Measurements from ENCODE around the gene AOPEP. TPM values are rescaled to one million over a fixed set of nuclear protein-coding genes. Genes with fewer than 3 reads are reported as not detected.

The AOPEP gene
- polyA plus RNA-seq, 1 experiment, result 40.0 TPM

DNA sequence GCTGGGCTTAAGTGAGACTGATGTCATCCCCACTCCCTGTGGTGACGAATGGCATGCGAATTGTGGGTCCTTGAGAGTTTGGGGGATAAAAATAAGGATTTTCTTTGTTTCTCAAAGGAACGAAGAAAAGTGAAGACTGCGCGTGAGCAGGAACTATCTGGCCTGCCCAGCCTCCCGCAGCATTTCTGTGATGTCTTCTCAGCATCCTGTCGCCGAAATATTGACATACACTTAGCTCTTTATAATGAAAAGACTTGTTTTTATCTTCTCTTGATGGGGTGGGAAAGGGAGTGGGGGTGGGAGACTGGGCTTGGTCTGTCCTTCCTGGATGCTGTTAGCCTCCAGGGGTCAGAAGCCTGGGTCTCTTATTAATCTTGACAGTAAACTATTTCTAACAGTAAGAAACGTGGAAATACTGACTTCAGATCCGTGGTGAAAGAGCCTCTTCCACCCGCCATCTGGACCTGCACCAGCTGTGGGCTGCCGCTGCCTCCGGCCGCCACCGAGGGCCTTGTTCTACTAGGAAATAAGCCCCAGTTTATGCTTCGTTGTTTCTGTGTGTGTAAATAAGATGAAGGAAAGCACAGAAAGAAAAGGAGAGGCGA lies 351.4 kb downstream of the AOPEP start:
- ChIA-PET POLR2A (no interaction called here), CTCF (interaction anchor here (0.6 to 1.4 kb wide), 5 partner anchors 54 to 380 kb away, joined by 3 to 6 read pairs (median 3); no protein-coding TSS in a partner anchor)
- no peak for DNase-seq (ENCODE audit: low read depth, low spot score)
- H3K27ac ChIP-seq (ENCODE audit: low read depth, low read length), result no peak overlapping the region
- TF ChIP-seq, protein P1, sequence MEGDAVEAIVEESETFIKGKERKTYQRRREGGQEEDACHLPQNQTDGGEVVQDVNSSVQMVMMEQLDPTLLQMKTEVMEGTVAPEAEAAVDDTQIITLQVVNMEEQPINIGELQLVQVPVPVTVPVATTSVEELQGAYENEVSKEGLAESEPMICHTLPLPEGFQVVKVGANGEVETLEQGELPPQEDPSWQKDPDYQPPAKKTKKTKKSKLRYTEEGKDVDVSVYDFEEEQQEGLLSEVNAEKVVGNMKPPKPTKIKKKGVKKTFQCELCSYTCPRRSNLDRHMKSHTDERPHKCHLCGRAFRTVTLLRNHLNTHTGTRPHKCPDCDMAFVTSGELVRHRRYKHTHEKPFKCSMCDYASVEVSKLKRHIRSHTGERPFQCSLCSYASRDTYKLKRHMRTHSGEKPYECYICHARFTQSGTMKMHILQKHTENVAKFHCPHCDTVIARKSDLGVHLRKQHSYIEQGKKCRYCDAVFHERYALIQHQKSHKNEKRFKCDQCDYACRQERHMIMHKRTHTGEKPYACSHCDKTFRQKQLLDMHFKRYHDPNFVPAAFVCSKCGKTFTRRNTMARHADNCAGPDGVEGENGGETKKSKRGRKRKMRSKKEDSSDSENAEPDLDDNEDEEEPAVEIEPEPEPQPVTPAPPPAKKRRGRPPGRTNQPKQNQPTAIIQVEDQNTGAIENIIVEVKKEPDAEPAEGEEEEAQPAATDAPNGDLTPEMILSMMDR (IDR thresholded peaks at IDR 0.05; ENCODE audit: low read depth, low read length), result no peak
- no peak overlapping the region for H3K4me3 ChIP-seq (ENCODE audit: low read depth, low read length)
- no peaks in the 10 kb centered on the region for H3K27me3 ChIP-seq (ENCODE audit: control insufficient read depth, insufficient read depth, low read length)
- H3K9me3 ChIP-seq (ENCODE audit: control insufficient read depth, insufficient read depth, low read length), result no peaks in the 10 kb centered on the region; the same call in 1 of the 2 replicates

DNA sequence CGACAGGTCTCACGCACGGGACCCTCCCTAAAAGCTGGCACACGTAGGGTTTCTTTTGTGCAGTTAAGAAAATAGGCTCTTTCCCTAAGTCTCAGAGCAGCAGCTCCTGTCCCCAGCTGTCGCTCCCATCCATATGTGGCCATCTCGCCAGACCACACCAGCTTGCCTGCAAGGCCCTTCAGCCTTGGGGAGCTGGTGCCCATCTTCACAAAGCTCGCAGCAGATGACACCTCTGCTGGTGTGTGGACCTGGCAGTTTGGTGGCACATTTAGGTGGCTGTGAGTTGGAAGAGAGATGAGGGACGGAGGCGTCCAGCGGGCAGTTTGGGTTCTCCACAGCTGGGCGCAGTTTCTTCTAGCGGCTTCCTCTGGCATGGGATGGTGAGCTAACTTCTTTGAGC lies 352.0 kb downstream of the AOPEP start:
- TF ChIP-seq, protein P1 (IDR thresholded peaks at IDR 0.05; ENCODE audit: low read depth, low read length), result no peak
- no peaks in the 10 kb centered on the region; the same call in 1 of the 2 replicates for H3K9me3 ChIP-seq (ENCODE audit: control insufficient read depth, insufficient read depth, low read length)
- no peaks in the 10 kb centered on the region for H3K27me3 ChIP-seq (ENCODE audit: control insufficient read depth, insufficient read depth, low read length)
- no peak for DNase-seq (ENCODE audit: low read depth, low spot score)
- H3K4me3 ChIP-seq (ENCODE audit: low read depth, low read length), result no peak overlapping the region
- no peak overlapping the region for H3K27ac ChIP-seq (ENCODE audit: low read depth, low read length)
- ChIA-PET POLR2A (no interaction called here), CTCF (interaction anchor here (1.4 kb wide), 1 partner anchor 53 kb away, joined by 3 read pairs; no protein-coding TSS in a partner anchor)

DNA sequence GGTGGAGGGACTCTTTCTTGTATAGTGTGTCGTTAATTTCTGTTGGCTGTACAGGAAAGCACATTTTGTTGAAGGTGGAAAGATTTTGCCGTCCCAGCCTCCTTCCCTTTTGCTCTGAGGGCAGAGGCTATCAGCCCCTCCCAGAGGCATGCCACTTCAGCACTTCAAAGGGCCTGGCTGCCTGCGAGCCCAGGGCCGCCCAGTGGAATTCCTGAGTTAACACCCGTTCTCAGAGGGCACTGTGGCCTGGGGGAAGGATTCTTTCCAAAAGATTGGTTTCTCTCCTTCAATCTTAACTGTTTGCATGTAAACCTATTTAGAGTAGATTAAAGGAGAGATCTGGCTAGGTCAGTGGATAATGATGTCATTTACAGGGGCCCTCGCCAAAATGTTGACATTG lies 352.4 kb downstream of the AOPEP start:
- no peaks in the 10 kb centered on the region; the same call in 1 of the 2 replicates for H3K9me3 ChIP-seq (ENCODE audit: control insufficient read depth, insufficient read depth, low read length)
- no peak overlapping the region for H3K4me3 ChIP-seq (ENCODE audit: low read depth, low read length)
- CTCF ChIA-PET, result interaction anchor here (1.4 kb wide), 1 partner anchor 53 kb away, joined by 3 read pairs; no protein-coding TSS in a partner anchor
- POLR2A ChIA-PET, result no interaction called here
- no peaks in the 10 kb centered on the region for H3K27me3 ChIP-seq (ENCODE audit: control insufficient read depth, insufficient read depth, low read length)
- DNase-seq (ENCODE audit: low read depth, low spot score), result no peak
- H3K27ac ChIP-seq (ENCODE audit: low read depth, low read length), result no peak overlapping the region
- TF ChIP-seq, protein P1 (IDR thresholded peaks at IDR 0.05; ENCODE audit: low read depth, low read length), result no peak

DNA sequence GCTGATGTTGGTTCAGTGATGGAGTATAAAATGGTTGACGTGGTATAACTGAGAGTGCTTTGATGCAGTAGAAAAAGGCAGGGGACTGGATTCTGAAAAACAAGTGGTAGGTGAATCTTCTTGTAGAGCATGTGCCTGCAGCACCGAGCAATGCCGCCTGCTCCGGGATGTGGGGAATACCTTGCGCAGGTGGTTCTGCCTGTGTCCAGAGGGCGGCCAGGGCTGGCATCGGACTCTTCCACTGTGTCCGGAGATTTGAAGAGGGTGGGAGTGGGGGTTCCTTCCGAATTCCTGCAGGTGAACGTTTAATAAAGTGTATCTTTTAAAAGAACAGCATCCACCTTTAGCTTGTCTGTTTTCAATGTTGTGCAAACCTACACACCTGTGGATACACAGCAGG lies 353.0 kb downstream of the AOPEP start:
- CTCF ChIA-PET, result interaction anchor here (0.6 kb wide), 1 partner anchor 9 kb away, joined by 3 read pairs; no protein-coding TSS in a partner anchor
- Histone ChIP-seq H3K4me3 (ENCODE audit: low read depth, low read length) (no peak overlapping the region), H3K9me3 (ENCODE audit: control insufficient read depth, insufficient read depth, low read length) (no peaks in the 10 kb centered on the region; the same call in 1 of the 2 replicates), H3K27me3 (ENCODE audit: control insufficient read depth, insufficient read depth, low read length) (no peaks in the 10 kb centered on the region), H3K27ac (ENCODE audit: low read depth, low read length) (no peak overlapping the region)
- POLR2A ChIA-PET, result no interaction called here
- DNase-seq (ENCODE audit: low read depth, low spot score), result no peak
- TF ChIP-seq, protein P1 (IDR thresholded peaks at IDR 0.05; ENCODE audit: low read depth, low read length), result no peak

DNA sequence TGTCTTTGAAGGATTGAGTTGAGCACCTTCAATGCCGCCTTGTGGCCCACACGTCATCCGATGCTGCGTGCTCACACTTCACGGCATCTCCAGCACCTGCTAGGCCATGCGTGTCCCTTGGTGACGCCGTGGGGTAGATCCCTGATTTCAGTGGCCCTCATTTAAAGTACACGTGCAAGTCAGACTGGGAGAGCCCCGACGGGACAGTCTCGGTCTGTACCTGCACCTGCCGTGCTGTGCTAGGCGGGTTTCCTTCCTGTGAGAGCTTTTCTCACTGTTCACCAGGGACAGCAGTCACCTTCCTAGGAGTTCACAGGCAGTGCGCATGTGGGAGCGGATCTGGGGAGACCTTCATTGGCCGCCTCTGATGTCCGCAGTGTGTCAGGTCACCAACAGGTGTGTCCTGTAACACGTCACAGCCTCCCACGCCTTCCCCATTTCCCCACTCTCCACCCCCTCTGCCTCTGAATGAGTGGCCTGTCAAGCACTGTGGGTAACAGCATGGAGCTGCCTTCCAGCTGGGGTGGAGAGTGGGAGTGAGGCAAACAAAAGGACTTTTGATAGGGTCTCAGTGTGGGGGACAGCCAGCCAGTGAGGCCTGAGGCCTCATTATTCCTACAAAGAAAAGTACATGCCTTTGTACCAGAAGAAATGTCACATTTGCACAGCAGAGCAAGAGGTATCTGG lies 354.6 kb downstream of the AOPEP start:
- CTCF ChIA-PET, result no interaction called here
- DNase-seq (ENCODE audit: low read depth, low spot score), result no peak
- POLR2A ChIA-PET, result no interaction called here
- TF ChIP-seq, protein P1 (IDR thresholded peaks at IDR 0.05; ENCODE audit: low read depth, low read length), result no peak
- Histone ChIP-seq H3K9me3 (ENCODE audit: control insufficient read depth, insufficient read depth, low read length) (no peaks in the 10 kb centered on the region; the same call in 1 of the 2 replicates), H3K27ac (ENCODE audit: low read depth, low read length) (peak overlapping the region; percentile 21), H3K4me3 (ENCODE audit: low read depth, low read length) (no peak overlapping the region), H3K27me3 (ENCODE audit: control insufficient read depth, insufficient read depth, low read length) (no peaks in the 10 kb centered on the region)
